ENCODE data around the gene RPL13.
"Not testable (repeated sequence)": the region's sequence is repeated elsewhere in the genome, so short reads cannot be mapped to it uniquely, and the experiment has no call there.

Gene RPL13

GRCh38 chr16:89562939-89563338 lies 2.5 kb downstream of the RPL13 start:
- in situ Hi-C loops (cut with MboI; ENCODE audit: low sequenced_read_pairs): no loop called here

GRCh38 chr16:89563639-89564392 lies 3.3 kb downstream of the RPL13 start:
- in situ Hi-C loops (cut with MboI; ENCODE audit: low sequenced_read_pairs): no loop called here

GRCh38 chr16:89564476-89565255 lies 4.2 kb downstream of the RPL13 start:
- in situ Hi-C loops (cut with MboI; ENCODE audit: low sequenced_read_pairs): no loop called here

GRCh38 chr16:89565256-89565505 lies 4.7 kb downstream of the RPL13 start:
- in situ Hi-C loops (cut with MboI; ENCODE audit: low sequenced_read_pairs): no loop called here

GRCh38 chr16:89565506-89566372 lies 5.3 kb downstream of the RPL13 start:
- in situ Hi-C loops (cut with MboI; ENCODE audit: low sequenced_read_pairs): no loop called here

- in situ Hi-C loops (cut with MboI; ENCODE audit: low sequenced_read_pairs): no loop called here
Observed at GRCh38 chr16:89567656-89568594, 7.4 kb downstream of the RPL13 start.

GRCh38 chr16:89569506-89570341 lies 9.2 kb downstream of the RPL13 start:
- in situ Hi-C loops (cut with MboI; ENCODE audit: low sequenced_read_pairs): no loop called here

GRCh38 chr16:89570342-89570923 lies 10.0 kb downstream of the RPL13 start:
- in situ Hi-C loops (cut with MboI; ENCODE audit: low sequenced_read_pairs): no loop called here

GRCh38 chr16:89570983-89571598 lies 10.6 kb downstream of the RPL13 start:
- in situ Hi-C loops (cut with MboI; ENCODE audit: low sequenced_read_pairs): not testable (repeated sequence)

- in situ Hi-C loops (cut with MboI; ENCODE audit: low sequenced_read_pairs): no loop called here
Observed at GRCh38 chr16:89571636-89572035, 11.2 kb downstream of the RPL13 start.

GRCh38 chr16:89572073-89572484 lies 11.6 kb downstream of the RPL13 start:
- in situ Hi-C loops (cut with MboI; ENCODE audit: low sequenced_read_pairs): no loop called here

- in situ Hi-C loops (cut with MboI; ENCODE audit: low sequenced_read_pairs): no loop called here
Observed at GRCh38 chr16:89572485-89573205, 12.2 kb downstream of the RPL13 start.

GRCh38 chr16:89573826-89574680 lies 13.6 kb downstream of the RPL13 start:
- in situ Hi-C loops (cut with MboI; ENCODE audit: low sequenced_read_pairs): no loop called here

- in situ Hi-C loops (cut with MboI; ENCODE audit: low sequenced_read_pairs): no loop called here
Observed at GRCh38 chr16:89574681-89575246, 14.3 kb downstream of the RPL13 start.

GRCh38 chr16:89575247-89576152 lies 15.0 kb downstream of the RPL13 start, which contains the start of gene CPNE7:
Gene CPNE7, plus strand, starts transcription at chr16:89575758. Its CDS starts 140 bp downstream, at chr16:89575898.
- in situ Hi-C loops (cut with MboI; ENCODE audit: low sequenced_read_pairs): no loop called here
